GM12878 (cell line): ENCODE measurements around the gene MTFR2. TPM values are rescaled to one million over a fixed set of nuclear protein-coding genes. Genes with fewer than 3 reads are reported as not detected.

ENCODE experiments used
- ATAC-seq: fragments of 200-7000 bp; cut with Tn5 transposase; 3 replicates; pipeline ENCODE4 v1.9.1; 2020; ENCODE audit warnings: mild to moderate bottlenecking, moderate library complexity
- BruUV-seq: library from RNA; stranded (reverse); fragments of 400-500 nt; replicated peaks from 2 replicates; lab custom pipeline; 2021; lab: Mats Ljungman, UMichigan
- CTCF ChIA-PET: fragments of 300-600 bp; sonication (Branson Sonifier 250); formaldehyde crosslinking; extraction: SDS; loops from one replicate; lab custom pipeline; 2021; ENCODE audit warnings: inconsistent platforms; lab: Yijun Ruan, JAX
- POLR2A ChIA-PET: fragments of 350-600 bp; formaldehyde crosslinking; extraction: SDS; loops from one replicate; lab custom pipeline; 2021; ENCODE audit warnings: inconsistent platforms; lab: Charles Lee
- RAD21 ChIA-PET: fragments of 300-600 bp; sonication (Branson Sonifier 250); formaldehyde crosslinking; loops from one replicate; lab custom pipeline; 2023; ENCODE audit warnings: antibody characterized with exemption; ENCODE audit not compliant: unreplicated experiment; lab: Charles Lee
- SMC1A ChIA-PET: fragments of 300-600 bp; sonication (Branson Sonifier 250); formaldehyde crosslinking; loops from one replicate; lab custom pipeline; 2023; ENCODE audit not compliant: unreplicated experiment, uncharacterized antibody; lab: Charles Lee
- DNase-seq: peaks from one replicate; pipeline ENCODE4 v3.0.0-alpha.2; 2011; ENCODE audit warnings: low read depth, low spot score
- FAIRE-seq: peaks from 3 replicates; lab custom pipeline; 2011; peaks lifted over from hg19 to GRCh38; lab: Jason Lieb, UNC
- H2AFZ ChIP-seq: 2 replicates; pipeline ENCODE4 v1.6.0; 2011; ENCODE audit warnings: low read depth, low read length, control low read depth; ENCODE audit not compliant: control insufficient read depth
- H3K27ac ChIP-seq: 2 replicates; pipeline ENCODE4 v1.5.1; 2011; ENCODE audit warnings: control low read depth; ENCODE audit not compliant: control insufficient read depth, insufficient read depth
- H3K27me3 ChIP-seq, 2 experiments: replicated peaks in 1 of 2; 2 replicates each; pipeline versions ENCODE4 v1.6.0 to v1.6.1; 2011; ENCODE audit warnings: low read length in 1 of 2; ENCODE audit not compliant: control insufficient read depth in 2 of 2, insufficient read depth in 2 of 2
- H3K36me3 ChIP-seq, 2 experiments: 2 replicates each; pipeline ENCODE4 v1.5.1; 2011; ENCODE audit warnings: low read length in 1 of 2; ENCODE audit not compliant: control insufficient read depth in 2 of 2, insufficient read depth in 2 of 2
- H3K4me1 ChIP-seq: 2 replicates; pipeline ENCODE4 v1.6.1; 2011; ENCODE audit warnings: mild to moderate bottlenecking, low read length, moderate library complexity, mixed read lengths; ENCODE audit not compliant: control insufficient read depth, insufficient read depth
- H3K4me2 ChIP-seq: 2 replicates; pipeline ENCODE4 v1.6.0; 2011; ENCODE audit warnings: control low read depth; ENCODE audit not compliant: control insufficient read depth, insufficient read depth
- H3K4me3 ChIP-seq: fragments of 200-600 bp; sonication (generic); 2 replicates; pipeline ENCODE4 v1.5.1; 2016
- H3K79me2 ChIP-seq: 2 replicates; pipeline ENCODE4 v1.6.0; 2011; ENCODE audit warnings: low read length; ENCODE audit not compliant: control insufficient read depth, insufficient read depth
- H3K9ac ChIP-seq: 2 replicates; pipeline ENCODE4 v1.8.0; 2011; ENCODE audit warnings: low read length, control low read depth, mixed read lengths; ENCODE audit not compliant: control insufficient read depth, insufficient read depth
- H3K9me3 ChIP-seq: replicated peaks from 3 replicates; pipeline ENCODE4 v1.5.1; 2011; ENCODE audit warnings: mild to moderate bottlenecking, low read length; ENCODE audit not compliant: control insufficient read depth, insufficient read depth
- H4K20me1 ChIP-seq: 2 replicates; pipeline ENCODE4 v1.6.0; 2011; ENCODE audit not compliant: control insufficient read depth, insufficient read depth
- ATF7 ChIP-seq: fragments of 450-650 bp; IDR thresholded peaks from 2 replicates; pipeline ENCODE4 v1.6.1; 2016; ENCODE audit warnings: low read depth, mild to moderate bottlenecking
- NR2C2 ChIP-seq: IDR thresholded peaks from 2 replicates; pipeline ENCODE4 v1.6.1; 2011; ENCODE audit warnings: borderline replicate concordance, low read depth; ENCODE audit not compliant: control insufficient read depth, insufficient read length
- PML ChIP-seq: IDR thresholded peaks from 2 replicates; pipeline ENCODE4 v1.6.1; 2012; ENCODE audit warnings: low read length, inconsistent platforms
- SMAD5 ChIP-seq: IDR thresholded peaks from 2 replicates; pipeline ENCODE4 v1.6.1; 2016; ENCODE audit warnings: antibody characterized with exemption, low read depth
- WGBS: methylation state at CpG from one replicate; pipeline ENCODE4 v1.1.6; 2016; ENCODE audit warnings: low lambda C conversion rate; ENCODE audit not compliant: insufficient replicate concordance, insufficient coverage; ENCODE audit errors: missing lambda C conversion rate; 5-methylcytosine and 5-hydroxymethylcytosine counted together
- in situ Hi-C: fragments of 300-500 bp; cut with MboI; formaldehyde crosslinking; loops from 9 replicates; pipeline ENCODE4 v1.14.3; 2018; ENCODE audit warnings: mixed read lengths
- intact Hi-C: fragments of 100-400 bp; cut with micrococcal nuclease; formaldehyde crosslinking; loops from one replicate; pipeline ENCODE4 v1.14.2; 2022; ENCODE audit not compliant: unreplicated experiment
- polyA plus RNA-seq, 11 experiments: library from polyadenylated mRNA; depleted of rRNA in 4 of 11; unstranded in 6 of 11; stranded (reverse) in 5 of 11; fragments of >200 nt; fragmentation: Nextera tagmentation in 4 of 11; fragmentation: Illumina TruSeq in 1 of 11; extraction: Ambion mirVana in 4 of 11; extraction: Trizol in 1 of 11; gene quantifications; 1 replicate in 1 of 11; 2 replicates in 10 of 11; pipeline versions ENCODE4 v1.2.1 to v1.2.3, GENCODE V29; 2011 to 2016; ENCODE audit warnings: inconsistent platforms in 2 of 11, missing spikeins in 2 of 11, low read depth in 1 of 11
- total RNA-seq, 4 experiments: library from RNA; depleted of rRNA in 3 of 4; stranded (reverse); fragments of >200 nt in 3 of 4; fragmentation: Illumina TruSeq in 1 of 4; extraction: Trizol in 1 of 4; gene quantifications; 2 replicates each; pipeline versions ENCODE4 v1.2.1 to v1.2.3, GENCODE V29; 2013 to 2021
- TF ChIP-seq, protein P1 (sequence below): fragments of 450-650 bp; IDR thresholded peaks from 2 replicates; pipeline ENCODE4 v1.6.1; 2017; ENCODE audit warnings: mild to moderate bottlenecking, low read depth, inconsistent platforms; ENCODE audit not compliant: poor library complexity, severe bottlenecking
- TF ChIP-seq, protein P2 (sequence below): fragments of 450-650 bp; IDR thresholded peaks from 2 replicates; pipeline ENCODE4 v1.6.1; 2018; ENCODE audit warnings: mild to moderate bottlenecking, low read depth, moderate library complexity; ENCODE audit not compliant: partially characterized antibody
- TF ChIP-seq, protein P3 (sequence below): IDR thresholded peaks from 2 replicates; pipeline ENCODE4 v1.6.1; 2012; ENCODE audit warnings: improper control_type of control experiment, low read depth, low read length; ENCODE audit not compliant: insufficient replicate concordance
- TF ChIP-seq, protein P4 (sequence below): IDR thresholded peaks from 2 replicates; pipeline ENCODE4 v1.6.1; 2011; ENCODE audit warnings: mild to moderate bottlenecking, low read depth, low read length, moderate library complexity; ENCODE audit not compliant: insufficient replicate concordance
- TF ChIP-seq, protein P5 (sequence below): fragments of 450-650 bp; IDR thresholded peaks from 2 replicates; pipeline ENCODE4 v1.6.1; 2017; ENCODE audit warnings: borderline replicate concordance

MTFR2 gene
- total and polyA plus RNA-seq, 10 of the 15 experiments (the other 5 are each of a cell fraction or from before 2014, with no cell fraction given): 7.3 to 33.5 (median 25.3) TPM

DNA sequence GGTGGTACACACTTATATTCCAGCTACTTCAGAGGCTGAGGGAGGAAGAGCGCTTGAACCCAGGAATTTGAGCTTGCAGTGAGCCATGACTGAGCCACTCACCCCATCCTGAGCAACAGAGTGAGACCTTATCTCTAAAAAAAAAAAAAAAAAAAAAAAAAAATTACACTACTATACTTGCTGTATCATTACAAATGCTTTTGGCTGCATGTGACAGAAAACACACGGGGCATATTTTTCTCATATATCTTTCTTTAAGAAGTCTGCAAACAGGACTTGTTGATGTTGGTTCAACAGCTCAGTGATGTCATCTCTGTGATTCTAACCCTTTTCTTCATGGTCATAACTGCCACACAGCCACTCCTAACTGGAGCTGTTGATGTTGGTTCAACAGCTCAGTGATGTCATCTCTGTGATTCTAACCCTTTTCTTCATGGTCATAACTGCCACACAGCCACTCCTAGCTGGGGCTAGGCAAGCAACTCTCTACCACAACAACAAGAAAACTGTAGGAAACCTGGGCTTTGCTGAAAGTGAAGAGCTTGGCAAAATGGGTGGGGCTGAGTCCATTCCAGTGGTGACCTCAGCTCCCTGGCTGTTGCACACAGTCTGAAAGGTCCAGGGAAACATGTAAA is 19.8 kb downstream of the MTFR2 start:
- in situ Hi-C loops (no loop called here), intact Hi-C loops (no loop called here)
- Histone ChIP-seq H3K4me2 (no peak overlapping the region), H2AFZ (no peak overlapping the region), H3K36me3 (peaks cover 0 to 11% of the 10 kb centered on the region in 2 experiments; a peak in 3 of 4 replicates), H3K4me3 (no peak overlapping the region), H3K9ac (no peak overlapping the region), H3K27me3 (no peaks in the 10 kb centered on the region), H4K20me1 (no peaks in the 10 kb centered on the region), H3K27ac (no peak overlapping the region), H3K9me3 (no peaks in the 10 kb centered on the region), H3K4me1 (peaks cover 9% of the 10 kb centered on the region; the same call in 1 of the 2 replicates), H3K79me2 (no peaks in the 10 kb centered on the region)
- SMC1A ChIA-PET: interaction anchor here (0.8 to 2.2 kb wide), 2 partner anchors 20 to 30 kb away, joined by 3 to 11 read pairs; partner anchors contain the start of gene MTFR2
- no TSS peak for BruUV-seq
- CTCF ChIA-PET: interaction anchor here (0.7 to 1.6 kb wide), 4 partner anchors 18 to 724 kb away, joined by 4 to 9 read pairs (median 4); no protein-coding TSS in a partner anchor
- POLR2A ChIA-PET: no interaction called here
- RAD21 ChIA-PET: interaction anchor here (0.9 kb wide), 1 partner anchor 329 kb away, joined by 3 read pairs; no protein-coding TSS in a partner anchor
- FAIRE-seq (no peak), ATAC-seq (no peak), DNase-seq (no peak)
- WGBS: 100% methylated on average over 2 of the region's 2 CpGs
- TF ChIP-seq, protein P1, sequence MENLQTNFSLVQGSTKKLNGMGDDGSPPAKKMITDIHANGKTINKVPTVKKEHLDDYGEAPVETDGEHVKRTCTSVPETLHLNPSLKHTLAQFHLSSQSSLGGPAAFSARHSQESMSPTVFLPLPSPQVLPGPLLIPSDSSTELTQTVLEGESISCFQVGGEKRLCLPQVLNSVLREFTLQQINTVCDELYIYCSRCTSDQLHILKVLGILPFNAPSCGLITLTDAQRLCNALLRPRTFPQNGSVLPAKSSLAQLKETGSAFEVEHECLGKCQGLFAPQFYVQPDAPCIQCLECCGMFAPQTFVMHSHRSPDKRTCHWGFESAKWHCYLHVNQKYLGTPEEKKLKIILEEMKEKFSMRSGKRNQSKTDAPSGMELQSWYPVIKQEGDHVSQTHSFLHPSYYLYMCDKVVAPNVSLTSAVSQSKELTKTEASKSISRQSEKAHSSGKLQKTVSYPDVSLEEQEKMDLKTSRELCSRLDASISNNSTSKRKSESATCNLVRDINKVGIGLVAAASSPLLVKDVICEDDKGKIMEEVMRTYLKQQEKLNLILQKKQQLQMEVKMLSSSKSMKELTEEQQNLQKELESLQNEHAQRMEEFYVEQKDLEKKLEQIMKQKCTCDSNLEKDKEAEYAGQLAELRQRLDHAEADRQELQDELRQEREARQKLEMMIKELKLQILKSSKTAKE: no peak
- TF ChIP-seq, protein P2, sequence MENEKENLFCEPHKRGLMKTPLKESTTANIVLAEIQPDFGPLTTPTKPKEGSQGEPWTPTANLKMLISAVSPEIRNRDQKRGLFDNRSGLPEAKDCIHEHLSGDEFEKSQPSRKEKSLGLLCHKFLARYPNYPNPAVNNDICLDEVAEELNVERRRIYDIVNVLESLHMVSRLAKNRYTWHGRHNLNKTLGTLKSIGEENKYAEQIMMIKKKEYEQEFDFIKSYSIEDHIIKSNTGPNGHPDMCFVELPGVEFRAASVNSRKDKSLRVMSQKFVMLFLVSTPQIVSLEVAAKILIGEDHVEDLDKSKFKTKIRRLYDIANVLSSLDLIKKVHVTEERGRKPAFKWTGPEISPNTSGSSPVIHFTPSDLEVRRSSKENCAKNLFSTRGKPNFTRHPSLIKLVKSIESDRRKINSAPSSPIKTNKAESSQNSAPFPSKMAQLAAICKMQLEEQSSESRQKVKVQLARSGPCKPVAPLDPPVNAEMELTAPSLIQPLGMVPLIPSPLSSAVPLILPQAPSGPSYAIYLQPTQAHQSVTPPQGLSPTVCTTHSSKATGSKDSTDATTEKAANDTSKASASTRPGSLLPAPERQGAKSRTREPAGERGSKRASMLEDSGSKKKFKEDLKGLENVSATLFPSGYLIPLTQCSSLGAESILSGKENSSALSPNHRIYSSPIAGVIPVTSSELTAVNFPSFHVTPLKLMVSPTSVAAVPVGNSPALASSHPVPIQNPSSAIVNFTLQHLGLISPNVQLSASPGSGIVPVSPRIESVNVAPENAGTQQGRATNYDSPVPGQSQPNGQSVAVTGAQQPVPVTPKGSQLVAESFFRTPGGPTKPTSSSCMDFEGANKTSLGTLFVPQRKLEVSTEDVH: no peak
- TF ChIP-seq, protein P3, sequence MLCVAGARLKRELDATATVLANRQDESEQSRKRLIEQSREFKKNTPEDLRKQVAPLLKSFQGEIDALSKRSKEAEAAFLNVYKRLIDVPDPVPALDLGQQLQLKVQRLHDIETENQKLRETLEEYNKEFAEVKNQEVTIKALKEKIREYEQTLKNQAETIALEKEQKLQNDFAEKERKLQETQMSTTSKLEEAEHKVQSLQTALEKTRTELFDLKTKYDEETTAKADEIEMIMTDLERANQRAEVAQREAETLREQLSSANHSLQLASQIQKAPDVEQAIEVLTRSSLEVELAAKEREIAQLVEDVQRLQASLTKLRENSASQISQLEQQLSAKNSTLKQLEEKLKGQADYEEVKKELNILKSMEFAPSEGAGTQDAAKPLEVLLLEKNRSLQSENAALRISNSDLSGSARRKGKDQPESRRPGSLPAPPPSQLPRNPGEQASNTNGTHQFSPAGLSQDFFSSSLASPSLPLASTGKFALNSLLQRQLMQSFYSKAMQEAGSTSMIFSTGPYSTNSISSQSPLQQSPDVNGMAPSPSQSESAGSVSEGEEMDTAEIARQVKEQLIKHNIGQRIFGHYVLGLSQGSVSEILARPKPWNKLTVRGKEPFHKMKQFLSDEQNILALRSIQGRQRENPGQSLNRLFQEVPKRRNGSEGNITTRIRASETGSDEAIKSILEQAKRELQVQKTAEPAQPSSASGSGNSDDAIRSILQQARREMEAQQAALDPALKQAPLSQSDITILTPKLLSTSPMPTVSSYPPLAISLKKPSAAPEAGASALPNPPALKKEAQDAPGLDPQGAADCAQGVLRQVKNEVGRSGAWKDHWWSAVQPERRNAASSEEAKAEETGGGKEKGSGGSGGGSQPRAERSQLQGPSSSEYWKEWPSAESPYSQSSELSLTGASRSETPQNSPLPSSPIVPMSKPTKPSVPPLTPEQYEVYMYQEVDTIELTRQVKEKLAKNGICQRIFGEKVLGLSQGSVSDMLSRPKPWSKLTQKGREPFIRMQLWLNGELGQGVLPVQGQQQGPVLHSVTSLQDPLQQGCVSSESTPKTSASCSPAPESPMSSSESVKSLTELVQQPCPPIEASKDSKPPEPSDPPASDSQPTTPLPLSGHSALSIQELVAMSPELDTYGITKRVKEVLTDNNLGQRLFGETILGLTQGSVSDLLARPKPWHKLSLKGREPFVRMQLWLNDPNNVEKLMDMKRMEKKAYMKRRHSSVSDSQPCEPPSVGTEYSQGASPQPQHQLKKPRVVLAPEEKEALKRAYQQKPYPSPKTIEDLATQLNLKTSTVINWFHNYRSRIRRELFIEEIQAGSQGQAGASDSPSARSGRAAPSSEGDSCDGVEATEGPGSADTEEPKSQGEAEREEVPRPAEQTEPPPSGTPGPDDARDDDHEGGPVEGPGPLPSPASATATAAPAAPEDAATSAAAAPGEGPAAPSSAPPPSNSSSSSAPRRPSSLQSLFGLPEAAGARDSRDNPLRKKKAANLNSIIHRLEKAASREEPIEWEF: no peak
- TF ChIP-seq SMAD5 (no peak), ATF7 (no peak), NR2C2 (no peak), PML (no peak)
- TF ChIP-seq, protein P4, sequence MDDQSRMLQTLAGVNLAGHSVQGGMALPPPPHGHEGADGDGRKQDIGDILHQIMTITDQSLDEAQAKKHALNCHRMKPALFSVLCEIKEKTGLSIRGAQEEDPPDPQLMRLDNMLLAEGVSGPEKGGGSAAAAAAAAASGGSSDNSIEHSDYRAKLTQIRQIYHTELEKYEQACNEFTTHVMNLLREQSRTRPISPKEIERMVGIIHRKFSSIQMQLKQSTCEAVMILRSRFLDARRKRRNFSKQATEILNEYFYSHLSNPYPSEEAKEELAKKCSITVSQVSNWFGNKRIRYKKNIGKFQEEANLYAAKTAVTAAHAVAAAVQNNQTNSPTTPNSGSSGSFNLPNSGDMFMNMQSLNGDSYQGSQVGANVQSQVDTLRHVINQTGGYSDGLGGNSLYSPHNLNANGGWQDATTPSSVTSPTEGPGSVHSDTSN: no peak
- TF ChIP-seq, protein P5, sequence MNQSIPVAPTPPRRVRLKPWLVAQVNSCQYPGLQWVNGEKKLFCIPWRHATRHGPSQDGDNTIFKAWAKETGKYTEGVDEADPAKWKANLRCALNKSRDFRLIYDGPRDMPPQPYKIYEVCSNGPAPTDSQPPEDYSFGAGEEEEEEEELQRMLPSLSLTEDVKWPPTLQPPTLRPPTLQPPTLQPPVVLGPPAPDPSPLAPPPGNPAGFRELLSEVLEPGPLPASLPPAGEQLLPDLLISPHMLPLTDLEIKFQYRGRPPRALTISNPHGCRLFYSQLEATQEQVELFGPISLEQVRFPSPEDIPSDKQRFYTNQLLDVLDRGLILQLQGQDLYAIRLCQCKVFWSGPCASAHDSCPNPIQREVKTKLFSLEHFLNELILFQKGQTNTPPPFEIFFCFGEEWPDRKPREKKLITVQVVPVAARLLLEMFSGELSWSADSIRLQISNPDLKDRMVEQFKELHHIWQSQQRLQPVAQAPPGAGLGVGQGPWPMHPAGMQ: no peak
